RWPE1 (cell line): ENCODE results near the gene ITGA2.

Experiments used
- CTCF ChIA-PET: fragments of 350-600 bp; sonication (Branson Sonifier 250); formaldehyde crosslinking; extraction: SDS; loops from one replicate; lab custom pipeline; 2021; lab: Yijun Ruan, JAX
- POLR2A ChIA-PET: fragments of 400-600 bp; formaldehyde crosslinking; extraction: SDS; loops from one replicate; lab custom pipeline; 2020; ENCODE audit warnings: antibody characterized with exemption; ENCODE audit not compliant: low non-redundant PET; lab: Yijun Ruan, JAX
- DNase-seq: peaks from one replicate; pipeline ENCODE4 v3.0.0; 2012; ENCODE audit warnings: low spot score
- H3K27ac ChIP-seq: fragments of 450-650 bp; 2 replicates; pipeline ENCODE4 v1.5.1; 2017
- CTCF ChIP-seq: fragments of 450-650 bp; conservative IDR thresholded peaks from 2 replicates; pipeline ENCODE4 v1.5.1; 2017; ENCODE audit warnings: low read depth, mild to moderate bottlenecking

Gene ITGA2

GRCh38 chr5:52948418-52949076, 40.6 kb upstream of the ITGA2 start:
- ChIA-PET CTCF (interaction anchor here (0.5 to 4.8 kb wide), 23 partner anchors 11 to 1087 kb away, joined by 3 to 43 read pairs (median 4); partner anchors contain the start of genes ITGA2 and MOCS2), POLR2A (interaction anchor here (1.1 kb wide), 1 partner anchor 42 kb away, joined by 5 read pairs; no protein-coding TSS in a partner anchor)
- peak; percentile 93 for TF ChIP-seq CTCF
- peak; percentile 80 for DNase-seq
- H3K27ac ChIP-seq, result no peak overlapping the region

GRCh38 chr5:52950686-52951085, 38.5 kb upstream of the ITGA2 start:
- no peak for DNase-seq
- POLR2A ChIA-PET, result interaction anchor here (0.9 kb wide), 1 partner anchor 38 kb away, joined by 3 read pairs; the partner anchor contains the start of gene ITGA2
- no peak for TF ChIP-seq CTCF
- CTCF ChIA-PET, result interaction anchor here (0.6 to 4.8 kb wide), 4 partner anchors 14 to 157 kb away, joined by 3 to 43 read pairs (median 22); partner anchors contain the start of gene ITGA2
- no peak overlapping the region for H3K27ac ChIP-seq

- ChIA-PET POLR2A (no interaction called here), CTCF (interaction anchor here (0.6 to 4.8 kb wide), 5 partner anchors 33 to 487 kb away, joined by 3 to 40 read pairs (median 3); no protein-coding TSS in a partner anchor)
- H3K27ac ChIP-seq, result no peak overlapping the region
Observed at GRCh38 chr5:52952483-52952882, 36.7 kb upstream of the ITGA2 start.

DNA sequence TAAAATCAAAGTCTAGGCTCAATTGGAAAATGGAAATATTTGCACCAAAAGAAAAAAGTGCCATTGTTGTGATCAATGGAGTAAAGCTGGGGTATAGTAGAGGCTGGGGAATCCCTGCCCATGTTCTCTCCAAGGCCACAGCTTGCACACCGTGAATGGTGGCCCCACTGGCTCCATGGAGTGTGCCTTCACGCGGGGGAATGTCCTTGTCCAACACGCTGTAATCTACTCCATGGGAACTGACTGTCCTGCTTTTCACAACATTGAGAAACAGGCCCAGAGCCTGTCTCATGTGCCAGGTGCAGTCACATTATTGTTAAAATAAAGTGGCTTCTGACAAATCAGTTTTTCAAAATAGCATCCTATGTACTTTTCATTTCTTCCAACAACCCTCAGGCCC, 33.1 kb upstream of the ITGA2 start:
- no peak for DNase-seq
- CTCF ChIA-PET, result no interaction called here
- H3K27ac ChIP-seq, result no peak overlapping the region
- POLR2A ChIA-PET, result no interaction called here
- no peak for TF ChIP-seq CTCF

More at GRCh38 chr5:52952483-52952882, 36.7 kb upstream of the ITGA2 start:
- no peak for TF ChIP-seq CTCF
- no peak for DNase-seq

GRCh38 chr5:52956915-52957747, 32.0 kb upstream of the ITGA2 start:
- CTCF ChIA-PET, result no interaction called here
- no peak overlapping the region for H3K27ac ChIP-seq
- DNase-seq, result no peak
- POLR2A ChIA-PET, result no interaction called here
- TF ChIP-seq CTCF, result no peak

DNA sequence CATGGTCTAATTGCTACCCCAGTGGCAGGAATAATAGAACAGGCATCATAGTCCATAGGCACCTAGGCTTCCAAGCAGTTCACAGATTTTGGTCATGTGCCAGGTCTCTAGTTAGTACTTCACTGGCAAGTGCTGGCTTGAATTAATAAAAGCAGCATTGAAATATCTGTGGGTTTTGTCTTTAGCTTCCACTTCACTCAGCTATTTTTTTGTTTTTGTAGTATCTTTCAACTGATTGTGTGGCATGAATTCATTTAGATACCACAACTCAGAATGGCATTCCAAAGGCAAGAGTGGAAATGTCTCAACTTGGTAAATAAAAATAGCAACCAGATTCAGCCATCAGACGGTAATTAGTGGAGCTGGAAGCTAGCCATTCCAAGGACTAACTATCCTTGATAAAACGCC, 27.9 kb upstream of the ITGA2 start:
- peak; percentile 50 for DNase-seq
- ChIA-PET CTCF (interaction anchor here (1.2 kb wide), 1 partner anchor 13 kb away, joined by 7 read pairs; no protein-coding TSS in a partner anchor), POLR2A (interaction anchor here (0.6 to 0.7 kb wide), 2 partner anchors 27 to 45 kb away, joined by 3 read pairs; no protein-coding TSS in a partner anchor)
- TF ChIP-seq CTCF, result no peak
- no peak overlapping the region for H3K27ac ChIP-seq
